ENCODE data around the gene OLFM3.

Gene OLFM3

DNA sequence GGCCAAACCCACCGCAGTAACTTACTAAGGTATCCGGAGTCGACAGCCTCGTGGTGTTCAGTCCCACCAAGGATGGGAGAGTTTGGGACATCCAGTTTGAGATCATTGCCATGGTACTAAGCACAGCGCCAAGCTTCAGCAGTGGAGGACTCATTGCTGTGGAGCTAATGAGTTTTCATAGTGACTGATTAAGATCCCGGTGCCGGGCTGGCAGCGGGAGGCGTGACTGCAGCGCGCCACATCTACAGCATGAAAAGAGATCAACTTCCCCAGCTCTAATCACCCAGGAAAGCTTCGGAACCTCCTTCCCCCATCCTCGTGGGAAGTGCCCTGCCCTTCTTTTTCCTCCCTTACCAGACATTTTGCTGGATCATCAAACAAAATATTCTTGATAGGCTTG is 149.9 kb downstream of the OLFM3 start:
- Histone ChIP-seq H3K27me3 (ENCODE audit: control insufficient read depth, insufficient read depth, low read length) (no peaks in the 10 kb centered on the region), H3K4me1 (ENCODE audit: control insufficient read depth, low read depth, low read length) (peaks cover 46% of the 10 kb centered on the region), H3K27ac (ENCODE audit: low read length) (no peak overlapping the region), H3K4me3 (ENCODE audit: low read length) (peak overlapping the region; percentile 45), H3K9ac (ENCODE audit: low read length) (peak overlapping the region; percentile 58), H3K36me3 (ENCODE audit: control insufficient read depth, low read depth, low read length) (no peaks in the 10 kb centered on the region), H3K9me3 (ENCODE audit: control insufficient read depth, low read depth, low read length) (no peaks in the 10 kb centered on the region)

DNA sequence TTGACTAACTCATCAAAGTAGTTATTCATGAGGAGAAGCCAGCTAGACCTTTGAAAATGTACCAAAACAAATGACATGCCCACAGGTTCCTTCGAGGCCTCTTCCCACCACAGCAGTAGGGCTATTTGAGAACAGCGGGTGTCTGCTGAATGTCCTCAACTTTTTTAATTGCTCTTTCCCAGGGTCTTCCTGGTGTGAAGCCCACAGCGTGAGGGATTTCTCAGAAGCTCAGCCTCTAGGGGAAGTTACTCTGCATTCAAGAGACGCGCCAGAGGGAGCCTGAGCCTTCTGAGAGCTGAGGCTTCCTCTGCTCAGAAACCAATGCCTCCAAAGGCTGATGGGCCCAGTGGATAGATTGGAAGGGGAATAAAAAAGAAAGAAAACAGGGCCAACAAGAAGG is 153.6 kb downstream of the OLFM3 start:
- no peak overlapping the region for H3K4me3 ChIP-seq (ENCODE audit: low read length)
- H3K4me1 ChIP-seq (ENCODE audit: control insufficient read depth, low read depth, low read length): peaks cover 45% of the 10 kb centered on the region
- no peaks in the 10 kb centered on the region for H3K36me3 ChIP-seq (ENCODE audit: control insufficient read depth, low read depth, low read length)
- H3K27ac ChIP-seq (ENCODE audit: low read length): no peak overlapping the region
- H3K9ac ChIP-seq (ENCODE audit: low read length): no peak overlapping the region
- no peaks in the 10 kb centered on the region for H3K27me3 ChIP-seq (ENCODE audit: control insufficient read depth, insufficient read depth, low read length)
- H3K9me3 ChIP-seq (ENCODE audit: control insufficient read depth, low read depth, low read length): no peaks in the 10 kb centered on the region

- peaks cover 39% of the 10 kb centered on the region for H3K4me1 ChIP-seq (ENCODE audit: control insufficient read depth, low read depth, low read length)
- H3K4me3 ChIP-seq (ENCODE audit: low read length): no peak overlapping the region
- no peak overlapping the region for H3K9ac ChIP-seq (ENCODE audit: low read length)
Observed at GRCh38 chr1:101841824-101842223, 154.9 kb downstream of the OLFM3 start.

GRCh38 chr1:101835988-101836387 is 160.7 kb downstream of the OLFM3 start:
- no peak overlapping the region for H3K9ac ChIP-seq (ENCODE audit: low read length)
- no peaks in the 10 kb centered on the region for H3K4me1 ChIP-seq (ENCODE audit: control insufficient read depth, low read depth, low read length)
- H3K4me3 ChIP-seq (ENCODE audit: low read length): no peak overlapping the region
- H3K36me3 ChIP-seq (ENCODE audit: control insufficient read depth, low read depth, low read length): no peaks in the 10 kb centered on the region
- no peak overlapping the region for H3K27ac ChIP-seq (ENCODE audit: low read length)
- no peaks in the 10 kb centered on the region for H3K27me3 ChIP-seq (ENCODE audit: control insufficient read depth, insufficient read depth, low read length)
- H3K9me3 ChIP-seq (ENCODE audit: control insufficient read depth, low read depth, low read length): no peaks in the 10 kb centered on the region

More at GRCh38 chr1:101841824-101842223, 154.9 kb downstream of the OLFM3 start:
- Histone ChIP-seq H3K9me3 (ENCODE audit: control insufficient read depth, low read depth, low read length) (no peaks in the 10 kb centered on the region), H3K27ac (ENCODE audit: low read length) (no peak overlapping the region), H3K36me3 (ENCODE audit: control insufficient read depth, low read depth, low read length) (no peaks in the 10 kb centered on the region), H3K27me3 (ENCODE audit: control insufficient read depth, insufficient read depth, low read length) (no peaks in the 10 kb centered on the region)

GRCh38 chr1:101833312-101833711 is 163.4 kb downstream of the OLFM3 start:
- H3K27me3 ChIP-seq (ENCODE audit: control insufficient read depth, insufficient read depth, low read length): no peaks in the 10 kb centered on the region
- no peak overlapping the region for H3K4me3 ChIP-seq (ENCODE audit: low read length)
- no peaks in the 10 kb centered on the region for H3K36me3 ChIP-seq (ENCODE audit: control insufficient read depth, low read depth, low read length)
- no peaks in the 10 kb centered on the region for H3K9me3 ChIP-seq (ENCODE audit: control insufficient read depth, low read depth, low read length)
- H3K4me1 ChIP-seq (ENCODE audit: control insufficient read depth, low read depth, low read length): no peaks in the 10 kb centered on the region
- no peak overlapping the region for H3K9ac ChIP-seq (ENCODE audit: low read length)
- H3K27ac ChIP-seq (ENCODE audit: low read length): no peak overlapping the region

DNA sequence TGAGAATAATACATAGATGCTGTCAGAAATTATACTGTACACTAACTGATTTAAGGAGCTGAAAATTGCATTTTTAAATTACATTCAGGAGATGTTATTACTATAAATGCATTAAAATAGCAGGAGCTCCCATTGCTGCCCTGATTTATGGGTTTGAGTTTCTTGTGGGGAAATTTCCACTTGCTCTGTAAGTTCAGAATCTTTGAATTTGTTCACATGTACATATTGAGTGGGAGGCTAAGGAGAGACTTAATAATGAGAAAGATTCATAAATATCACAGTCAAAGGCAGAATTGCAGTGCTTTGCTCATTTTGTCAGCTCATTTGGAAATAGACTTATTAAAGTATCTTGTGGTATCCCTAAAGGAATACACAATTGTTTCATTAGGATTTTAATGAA is 170.3 kb downstream of the OLFM3 start:
- Histone ChIP-seq H3K27me3 (ENCODE audit: control insufficient read depth, insufficient read depth, low read length) (no peaks in the 10 kb centered on the region), H3K9me3 (ENCODE audit: control insufficient read depth, low read depth, low read length) (no peaks in the 10 kb centered on the region), H3K9ac (ENCODE audit: low read length) (no peak overlapping the region), H3K36me3 (ENCODE audit: control insufficient read depth, low read depth, low read length) (no peaks in the 10 kb centered on the region), H3K4me1 (ENCODE audit: control insufficient read depth, low read depth, low read length) (no peaks in the 10 kb centered on the region), H3K27ac (ENCODE audit: low read length) (no peak overlapping the region), H3K4me3 (ENCODE audit: low read length) (no peak overlapping the region)

DNA sequence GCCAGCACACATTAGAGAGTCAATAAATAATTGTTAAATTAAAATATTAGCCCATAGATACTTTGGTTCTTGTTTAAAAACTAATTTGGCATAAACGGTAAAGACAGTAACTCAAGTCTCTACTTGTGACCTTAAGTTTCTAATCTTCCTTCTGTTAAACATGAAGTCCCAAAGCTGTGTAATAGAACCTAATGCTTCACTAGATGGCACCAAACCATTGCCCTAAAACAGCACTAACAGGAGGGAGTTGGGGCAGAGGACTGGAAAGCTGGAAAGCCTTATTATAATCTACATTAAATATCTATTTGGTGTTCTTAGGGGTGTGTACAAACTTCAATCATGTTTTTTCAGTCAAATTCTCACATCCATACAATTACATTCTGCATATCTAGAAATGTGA is 176.7 kb downstream of the OLFM3 start:
- no peak overlapping the region for H3K27ac ChIP-seq (ENCODE audit: low read length)
- H3K9ac ChIP-seq (ENCODE audit: low read length): no peak overlapping the region
- H3K36me3 ChIP-seq (ENCODE audit: control insufficient read depth, low read depth, low read length): no peaks in the 10 kb centered on the region
- no peaks in the 10 kb centered on the region for H3K27me3 ChIP-seq (ENCODE audit: control insufficient read depth, insufficient read depth, low read length)
- no peaks in the 10 kb centered on the region for H3K4me1 ChIP-seq (ENCODE audit: control insufficient read depth, low read depth, low read length)
- no peak overlapping the region for H3K4me3 ChIP-seq (ENCODE audit: low read length)
- H3K9me3 ChIP-seq (ENCODE audit: control insufficient read depth, low read depth, low read length): no peaks in the 10 kb centered on the region

DNA sequence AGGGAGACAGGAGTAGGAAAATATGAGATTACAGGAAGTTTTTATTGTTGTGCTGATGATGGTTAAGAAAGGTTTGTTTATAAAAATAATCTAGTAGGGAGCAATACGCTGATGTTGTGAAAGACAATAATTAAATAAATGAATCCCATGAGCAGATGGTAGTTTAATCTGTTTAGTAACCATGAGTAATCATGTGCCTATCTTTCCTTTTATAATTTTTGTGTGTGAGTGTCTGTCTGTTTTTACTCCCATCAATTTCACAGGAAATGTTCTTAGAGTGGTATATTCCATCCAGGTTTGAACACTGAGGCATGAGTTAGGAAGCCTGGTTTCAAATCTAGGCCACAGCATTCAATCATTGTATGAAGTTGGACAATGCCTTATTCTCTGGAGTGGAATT is 180.5 kb downstream of the OLFM3 start:
- Histone ChIP-seq H3K9me3 (ENCODE audit: control insufficient read depth, low read depth, low read length) (no peaks in the 10 kb centered on the region), H3K27ac (ENCODE audit: low read length) (no peak overlapping the region), H3K36me3 (ENCODE audit: control insufficient read depth, low read depth, low read length) (no peaks in the 10 kb centered on the region), H3K9ac (ENCODE audit: low read length) (no peak overlapping the region), H3K4me3 (ENCODE audit: low read length) (no peak overlapping the region), H3K27me3 (ENCODE audit: control insufficient read depth, insufficient read depth, low read length) (no peaks in the 10 kb centered on the region), H3K4me1 (ENCODE audit: control insufficient read depth, low read depth, low read length) (no peaks in the 10 kb centered on the region)

DNA sequence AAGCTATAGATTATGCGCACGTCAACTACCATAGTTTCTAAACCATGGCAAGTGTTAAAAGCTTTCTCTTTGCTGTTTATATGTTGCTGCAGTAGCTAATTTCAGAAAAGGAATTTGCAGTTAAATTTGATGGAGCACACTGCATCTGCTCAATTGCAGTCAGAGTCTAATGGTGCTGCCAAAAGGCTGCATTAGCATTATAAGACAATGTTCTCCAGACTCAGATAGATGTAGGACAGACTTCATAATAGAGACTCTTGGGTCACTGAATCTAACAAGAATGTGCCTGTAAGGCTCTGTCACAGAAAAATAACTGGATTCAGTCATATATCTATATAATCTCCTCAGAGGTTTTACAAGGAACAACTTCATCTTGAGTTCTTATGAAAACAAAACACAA is 198.3 kb downstream of the OLFM3 start:
- Histone ChIP-seq H3K9ac (ENCODE audit: low read length) (no peak overlapping the region), H3K27me3 (ENCODE audit: control insufficient read depth, insufficient read depth, low read length) (no peaks in the 10 kb centered on the region), H3K9me3 (ENCODE audit: control insufficient read depth, low read depth, low read length) (no peaks in the 10 kb centered on the region), H3K4me1 (ENCODE audit: control insufficient read depth, low read depth, low read length) (no peaks in the 10 kb centered on the region), H3K36me3 (ENCODE audit: control insufficient read depth, low read depth, low read length) (no peaks in the 10 kb centered on the region), H3K27ac (ENCODE audit: low read length) (no peak overlapping the region), H3K4me3 (ENCODE audit: low read length) (no peak overlapping the region)

DNA sequence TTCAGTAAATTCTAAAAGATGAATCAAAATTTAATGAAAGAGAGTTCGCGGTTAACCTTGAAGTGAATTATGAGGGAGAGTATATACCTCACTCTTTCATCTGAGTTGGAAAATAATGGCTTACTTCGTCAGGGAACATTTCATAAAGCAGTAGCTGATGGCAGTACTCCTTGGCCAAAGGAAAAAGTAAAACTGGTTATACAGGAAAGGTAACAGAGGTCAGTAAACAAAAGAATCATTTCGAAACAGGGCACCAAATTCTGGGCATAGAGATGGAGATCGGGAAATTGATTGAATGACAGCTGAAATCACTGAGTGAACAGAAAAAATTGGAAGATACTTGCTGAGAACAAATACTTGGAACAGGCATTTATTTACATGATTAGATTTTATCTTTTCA is 199.0 kb downstream of the OLFM3 start:
- Histone ChIP-seq H3K27ac (ENCODE audit: low read length) (no peak overlapping the region), H3K9ac (ENCODE audit: low read length) (no peak overlapping the region), H3K4me3 (ENCODE audit: low read length) (no peak overlapping the region), H3K36me3 (ENCODE audit: control insufficient read depth, low read depth, low read length) (no peaks in the 10 kb centered on the region), H3K4me1 (ENCODE audit: control insufficient read depth, low read depth, low read length) (no peaks in the 10 kb centered on the region), H3K27me3 (ENCODE audit: control insufficient read depth, insufficient read depth, low read length) (no peaks in the 10 kb centered on the region), H3K9me3 (ENCODE audit: control insufficient read depth, low read depth, low read length) (no peaks in the 10 kb centered on the region)

- Histone ChIP-seq H3K27ac (ENCODE audit: low read length) (no peak overlapping the region), H3K4me3 (ENCODE audit: low read length) (no peak overlapping the region), H3K9me3 (ENCODE audit: control insufficient read depth, low read depth, low read length) (no peaks in the 10 kb centered on the region), H3K4me1 (ENCODE audit: control insufficient read depth, low read depth, low read length) (no peaks in the 10 kb centered on the region), H3K36me3 (ENCODE audit: control insufficient read depth, low read depth, low read length) (no peaks in the 10 kb centered on the region), H3K27me3 (ENCODE audit: control insufficient read depth, insufficient read depth, low read length) (no peaks in the 10 kb centered on the region), H3K9ac (ENCODE audit: low read length) (no peak overlapping the region)
Observed at GRCh38 chr1:101781201-101781831, 215.4 kb downstream of the OLFM3 start.

GRCh38 chr1:101769520-101769919 is 227.2 kb downstream of the OLFM3 start:
- H3K36me3 ChIP-seq (ENCODE audit: control insufficient read depth, low read depth, low read length): no peaks in the 10 kb centered on the region
- H3K4me1 ChIP-seq (ENCODE audit: control insufficient read depth, low read depth, low read length): no peaks in the 10 kb centered on the region
- H3K4me3 ChIP-seq (ENCODE audit: low read length): no peak overlapping the region
- H3K27me3 ChIP-seq (ENCODE audit: control insufficient read depth, insufficient read depth, low read length): no peaks in the 10 kb centered on the region
- no peaks in the 10 kb centered on the region for H3K9me3 ChIP-seq (ENCODE audit: control insufficient read depth, low read depth, low read length)
- no peak overlapping the region for H3K9ac ChIP-seq (ENCODE audit: low read length)
- H3K27ac ChIP-seq (ENCODE audit: low read length): no peak overlapping the region
